ENCODE results near the gene L1CAM.

L1CAM gene

GRCh38 chrX:153926858-153927671 lies 41.1 kb upstream of the L1CAM start:
- no peak for DNase-seq (ENCODE audit: low read depth, low spot score)
- Histone ChIP-seq H3K4me3 (ENCODE audit: insufficient read length, low read depth) (peak overlapping the region; percentile 50), H3K9me3 (ENCODE audit: insufficient read depth, low read length) (no peaks in the 10 kb centered on the region), H3K9ac (ENCODE audit: insufficient read length, low read depth) (peak overlapping the region; percentile 76), H3K27me3 (ENCODE audit: insufficient read depth, insufficient read length) (no peaks in the 10 kb centered on the region), H3K4me1 (ENCODE audit: insufficient read depth, insufficient read length) (no peaks in the 10 kb centered on the region), H3K36me3 (ENCODE audit: insufficient read depth, insufficient read length, low read length) (peaks cover 28% of the 10 kb centered on the region)
- TF ChIP-seq YY1 (IDR thresholded peaks at IDR 0.05; ENCODE audit: insufficient read depth, insufficient read length) (no peak), SUZ12 (IDR thresholded peaks at IDR 0.05; ENCODE audit: extremely low read depth, insufficient read depth, insufficient read length) (no peak), ZNF274 (IDR thresholded peaks at IDR 0.05; ENCODE audit: low read depth, low read length) (no peak)

- no peak for TF ChIP-seq SUZ12 (IDR thresholded peaks at IDR 0.05; ENCODE audit: extremely low read depth, insufficient read depth, insufficient read length)
- TF ChIP-seq ZNF274 (IDR thresholded peaks at IDR 0.05; ENCODE audit: low read depth, low read length): no peak
- Histone ChIP-seq H3K27me3 (ENCODE audit: insufficient read depth, insufficient read length) (no peaks in the 10 kb centered on the region), H3K9ac (ENCODE audit: insufficient read length, low read depth) (peak overlapping the region; percentile 76), H3K4me3 (ENCODE audit: insufficient read length, low read depth) (peak overlapping the region; percentile 43), H3K36me3 (ENCODE audit: insufficient read depth, insufficient read length, low read length) (peaks cover 23% of the 10 kb centered on the region), H3K4me1 (ENCODE audit: insufficient read depth, insufficient read length) (no peaks in the 10 kb centered on the region), H3K9me3 (ENCODE audit: insufficient read depth, low read length) (no peaks in the 10 kb centered on the region)
- DNase-seq (ENCODE audit: low read depth, low spot score): no peak
Observed at GRCh38 chrX:153926552-153926857, 40.5 kb upstream of the L1CAM start.

DNA sequence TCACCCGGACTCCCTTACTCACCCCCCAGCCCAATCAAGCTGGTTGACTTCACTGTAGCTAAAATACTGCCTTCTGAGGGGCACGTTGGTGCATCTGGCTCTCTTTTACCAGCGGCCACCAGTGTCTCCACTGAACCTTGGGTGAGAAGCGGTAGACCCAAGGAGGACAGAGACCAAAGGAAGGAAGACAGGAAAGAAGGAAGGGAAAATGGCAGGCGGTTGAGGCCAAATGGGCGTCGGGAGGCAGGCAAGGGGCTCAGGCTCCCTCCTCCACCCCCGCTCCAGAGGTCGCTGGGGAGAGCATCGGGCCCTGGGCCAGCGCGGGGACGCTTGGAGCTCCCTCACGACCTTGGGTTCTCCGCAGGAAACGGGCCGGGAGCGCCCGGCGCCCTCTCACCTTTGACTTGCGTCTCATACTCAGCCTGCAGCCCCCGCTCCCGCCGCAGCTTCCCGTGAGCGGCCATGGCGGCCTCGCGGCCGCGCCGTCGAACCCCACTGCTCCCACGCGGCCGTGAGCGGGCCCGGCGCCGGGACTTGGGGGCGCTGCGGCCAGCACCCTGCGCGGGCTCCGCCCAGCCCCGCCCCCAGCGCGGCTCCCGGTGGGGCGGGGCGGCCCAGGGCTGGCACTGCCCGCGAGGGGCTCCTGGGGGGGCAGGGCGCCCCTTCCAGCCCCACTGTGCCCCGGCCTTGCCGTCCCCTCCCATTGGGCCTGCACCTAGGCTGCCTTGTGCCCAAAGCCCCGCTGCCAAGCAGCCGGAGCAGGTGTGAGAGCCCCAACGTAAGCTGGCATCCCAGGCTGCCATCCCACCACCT lies 40.0 kb upstream of the L1CAM start, which contains the start of gene ARHGAP4:
Gene ARHGAP4, minus strand, starts transcription at position 526 of the 813 bp plus-strand sequence. Its CDS starts 62 bp downstream, at position 464.
- Histone ChIP-seq H3K27me3 (ENCODE audit: insufficient read depth, insufficient read length) (no peaks in the 10 kb centered on the region), H3K4me1 (ENCODE audit: insufficient read depth, insufficient read length) (no peaks in the 10 kb centered on the region), H3K9ac (ENCODE audit: insufficient read length, low read depth) (peak within 1 kb of the TSS; percentile 82), H3K4me3 (ENCODE audit: insufficient read length, low read depth) (peak within 1 kb of the TSS; percentile 50), H3K36me3 (ENCODE audit: insufficient read depth, insufficient read length, low read length) (peaks cover 17% of the 10 kb centered on the region), H3K9me3 (ENCODE audit: insufficient read depth, low read length) (no peaks in the 10 kb centered on the region)
- no peak for DNase-seq (ENCODE audit: low read depth, low spot score)
- TF ChIP-seq YY1 (IDR thresholded peaks at IDR 0.05; ENCODE audit: insufficient read depth, insufficient read length): no peak
- TF ChIP-seq SUZ12 (IDR thresholded peaks at IDR 0.05; ENCODE audit: extremely low read depth, insufficient read depth, insufficient read length): no peak
- TF ChIP-seq ZNF274 (IDR thresholded peaks at IDR 0.05; ENCODE audit: low read depth, low read length): no peak

DNA sequence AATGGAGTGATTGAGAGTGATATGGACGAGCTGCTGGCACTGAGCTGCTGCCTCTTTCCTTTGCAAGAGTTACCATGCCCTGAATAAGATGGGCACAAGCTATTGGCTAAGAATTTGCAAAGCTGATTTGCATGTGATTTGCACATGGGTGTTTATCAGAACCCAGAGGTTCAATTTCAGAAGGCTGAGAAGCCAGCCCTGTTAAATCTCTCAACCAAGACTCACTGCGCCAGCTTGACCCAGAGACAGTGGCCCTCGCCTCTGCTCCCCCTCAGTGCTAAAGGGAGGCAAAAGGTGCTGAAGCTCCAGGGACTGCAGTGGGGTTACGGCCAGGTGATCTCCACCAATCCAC lies 39.4 kb upstream of the L1CAM start:
- TF ChIP-seq YY1 (IDR thresholded peaks at IDR 0.05; ENCODE audit: insufficient read depth, insufficient read length): no peak
- TF ChIP-seq SUZ12 (IDR thresholded peaks at IDR 0.05; ENCODE audit: extremely low read depth, insufficient read depth, insufficient read length): no peak
- no peak for TF ChIP-seq ZNF274 (IDR thresholded peaks at IDR 0.05; ENCODE audit: low read depth, low read length)
- Histone ChIP-seq H3K9ac (ENCODE audit: insufficient read length, low read depth) (peak overlapping the region; percentile 82), H3K9me3 (ENCODE audit: insufficient read depth, low read length) (no peaks in the 10 kb centered on the region), H3K4me1 (ENCODE audit: insufficient read depth, insufficient read length) (no peaks in the 10 kb centered on the region), H3K4me3 (ENCODE audit: insufficient read length, low read depth) (peak overlapping the region; percentile 49), H3K36me3 (ENCODE audit: insufficient read depth, insufficient read length, low read length) (peaks cover 15% of the 10 kb centered on the region), H3K27me3 (ENCODE audit: insufficient read depth, insufficient read length) (no peaks in the 10 kb centered on the region)
- DNase-seq (ENCODE audit: low read depth, low spot score): no peak

DNA sequence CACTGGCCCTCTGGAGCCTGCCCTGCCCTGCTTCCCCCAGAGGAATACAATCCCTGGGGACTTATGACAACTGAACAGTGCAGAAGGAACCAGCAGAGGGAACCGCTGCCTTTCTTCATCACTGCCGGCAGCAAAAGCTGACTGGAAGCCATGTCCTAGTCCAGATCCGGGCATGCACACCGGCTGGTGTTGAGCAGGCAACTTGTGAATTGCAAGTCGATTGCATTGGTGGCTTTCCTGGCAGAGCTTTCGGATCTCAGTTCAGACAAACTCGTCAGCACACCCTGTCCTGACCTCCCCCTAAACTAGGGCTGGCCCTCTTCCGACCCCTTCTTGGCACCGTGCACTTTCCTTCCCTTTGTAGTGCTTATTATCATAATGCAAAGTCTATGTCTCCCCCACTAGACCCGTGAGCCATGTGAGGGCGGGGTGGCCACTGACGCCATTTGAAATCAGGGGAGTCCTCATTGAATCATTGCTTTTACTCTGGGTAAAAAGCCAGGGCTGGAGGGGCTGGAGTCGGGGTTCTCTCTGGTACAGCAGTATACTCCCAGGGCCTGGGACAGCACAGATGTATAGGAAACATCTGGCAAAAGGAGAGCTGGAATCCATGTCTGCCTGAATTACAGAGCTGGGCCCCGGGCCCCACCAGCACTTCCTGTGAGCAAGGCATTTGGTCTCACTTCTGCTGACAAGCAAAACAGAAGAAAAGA lies 38.3 kb upstream of the L1CAM start:
- H3K9me3 ChIP-seq (ENCODE audit: insufficient read depth, low read length): no peaks in the 10 kb centered on the region
- DNase-seq (ENCODE audit: low read depth, low spot score): no peak
- H3K9ac ChIP-seq (ENCODE audit: insufficient read length, low read depth): no peak overlapping the region
- TF ChIP-seq SUZ12 (IDR thresholded peaks at IDR 0.05; ENCODE audit: extremely low read depth, insufficient read depth, insufficient read length): no peak
- TF ChIP-seq YY1 (IDR thresholded peaks at IDR 0.05; ENCODE audit: insufficient read depth, insufficient read length): no peak
- TF ChIP-seq ZNF274 (IDR thresholded peaks at IDR 0.05; ENCODE audit: low read depth, low read length): no peak
- no peak overlapping the region for H3K4me3 ChIP-seq (ENCODE audit: insufficient read length, low read depth)
- no peaks in the 10 kb centered on the region for H3K4me1 ChIP-seq (ENCODE audit: insufficient read depth, insufficient read length)
- H3K36me3 ChIP-seq (ENCODE audit: insufficient read depth, insufficient read length, low read length): peaks cover 6% of the 10 kb centered on the region
- H3K27me3 ChIP-seq (ENCODE audit: insufficient read depth, insufficient read length): no peaks in the 10 kb centered on the region

DNA sequence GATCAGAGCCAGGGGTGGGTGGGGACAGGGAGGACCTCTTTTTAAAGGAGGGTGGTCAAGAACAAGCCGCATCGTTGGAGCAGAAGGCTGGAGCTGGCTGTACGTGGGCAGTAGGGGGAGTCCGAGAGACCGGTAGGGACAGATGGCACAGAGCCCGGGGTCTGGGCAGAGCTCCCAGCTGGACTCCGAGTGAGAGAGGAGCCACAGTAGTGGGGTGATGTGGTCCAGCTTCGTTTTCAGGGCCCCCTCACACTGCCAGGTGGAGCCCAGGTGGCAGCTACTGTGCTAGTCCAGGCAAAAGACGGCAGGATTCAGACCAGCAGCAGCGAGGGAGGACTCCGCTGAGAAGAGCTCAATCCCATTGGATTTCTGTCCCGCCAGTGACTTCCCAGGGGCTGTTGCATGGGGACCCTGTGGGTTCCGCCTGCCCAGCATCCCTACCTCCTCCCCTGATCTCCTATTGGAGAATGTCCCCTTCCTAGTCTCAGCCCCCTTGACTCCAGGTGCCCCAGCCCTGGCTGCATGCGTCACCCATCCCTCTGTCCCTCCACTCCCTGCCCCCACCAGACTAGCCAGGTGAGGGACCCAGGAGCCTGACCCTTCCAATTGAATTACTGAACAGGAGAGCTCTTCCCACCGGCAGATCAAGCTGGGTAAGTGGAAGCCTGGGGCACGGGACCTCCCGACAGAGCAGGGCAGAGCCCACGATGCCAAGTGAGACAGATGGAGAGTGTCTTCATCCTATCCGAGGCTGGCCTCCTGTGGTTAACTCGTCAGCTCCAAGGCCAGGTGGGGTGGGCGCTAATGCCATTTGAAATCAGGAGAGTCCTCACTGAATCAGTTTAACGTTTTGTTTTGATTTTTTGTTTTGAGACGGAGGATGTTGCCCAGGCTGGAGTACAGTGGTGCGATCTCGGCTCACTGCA lies 37.2 kb upstream of the L1CAM start:
- Histone ChIP-seq H3K4me1 (ENCODE audit: insufficient read depth, insufficient read length) (no peaks in the 10 kb centered on the region), H3K9me3 (ENCODE audit: insufficient read depth, low read length) (no peaks in the 10 kb centered on the region), H3K27me3 (ENCODE audit: insufficient read depth, insufficient read length) (no peaks in the 10 kb centered on the region), H3K9ac (ENCODE audit: insufficient read length, low read depth) (no peak overlapping the region), H3K36me3 (ENCODE audit: insufficient read depth, insufficient read length, low read length) (peaks cover 9% of the 10 kb centered on the region), H3K4me3 (ENCODE audit: insufficient read length, low read depth) (no peak overlapping the region)
- DNase-seq (ENCODE audit: low read depth, low spot score): no peak
- TF ChIP-seq SUZ12 (IDR thresholded peaks at IDR 0.05; ENCODE audit: extremely low read depth, insufficient read depth, insufficient read length) (no peak), YY1 (IDR thresholded peaks at IDR 0.05; ENCODE audit: insufficient read depth, insufficient read length) (no peak), ZNF274 (IDR thresholded peaks at IDR 0.05; ENCODE audit: low read depth, low read length) (no peak)
